Fibroblast of villous mesenchyme (primary cell): ENCODE measurements around the gene NEMP1. TPM values are rescaled to one million over a fixed set of nuclear protein-coding genes. Genes with fewer than 3 reads are reported as not detected.
A peak's percentile ranks its signal among the peaks of the same experiment; 100 is the strongest.

ENCODE experiments used
- DNase-seq: peaks from one replicate; pipeline ENCODE4 v3.0.0-alpha.2; 2010; ENCODE audit warnings: low read depth
- H3K4me3 ChIP-seq: 2 replicates; pipeline ENCODE4 v1.5.1; 2011; ENCODE audit warnings: low read depth, mild to moderate bottlenecking, low read length
- CTCF ChIP-seq: IDR thresholded peaks from 2 replicates; pipeline ENCODE4 v1.5.1; 2012; ENCODE audit warnings: low read depth, mild to moderate bottlenecking, low read length; ENCODE audit not compliant: insufficient read depth
- total RNA-seq: library from RNA; depleted of rRNA; stranded (reverse); fragments of >200 nt; gene quantifications from 2 replicates; pipeline ENCODE4 v1.2.3, GENCODE V29; 2012

The NEMP1 gene
- total RNA-seq: 10.0 and 19.0 TPM in 2 replicates

GRCh38 chr12:57078519-57079404 lies at the start of gene NEMP1:
Gene NEMP1 (minus strand): TSS chr12:57078791. CDS start chr12:57078745, 46 bp downstream.
- peak; percentile 100 for DNase-seq
- peak within 1 kb of the TSS; percentile 87 for H3K4me3 ChIP-seq
- TF ChIP-seq CTCF: no peak

GRCh38 chr12:57127726-57128518 lies 49.3 kb upstream of the NEMP1 start, which contains the start of gene LRP1:
Gene LRP1 (plus strand): TSS chr12:57128483. CDS start chr12:57128965, 482 bp downstream.
- DNase-seq: peak; percentile 87
- H3K4me3 ChIP-seq: peak within 1 kb of the TSS; percentile 93
- no peak for TF ChIP-seq CTCF

GRCh38 chr12:57127101-57127725 lies 48.6 kb upstream of the NEMP1 start:
- peak overlapping the region; percentile 93 for H3K4me3 ChIP-seq
- DNase-seq: no peak
- peak; percentile 34 for TF ChIP-seq CTCF

GRCh38 chr12:57126561-57126960 lies 48.0 kb upstream of the NEMP1 start:
- H3K4me3 ChIP-seq: no peak overlapping the region
- TF ChIP-seq CTCF: no peak

GRCh38 chr12:57126061-57126460 lies 47.5 kb upstream of the NEMP1 start:
- no peak for DNase-seq
- no peak for TF ChIP-seq CTCF
- no peak overlapping the region for H3K4me3 ChIP-seq

More at GRCh38 chr12:57126561-57126960, 48.0 kb upstream of the NEMP1 start:
- no peak for DNase-seq

GRCh38 chr12:57124261-57124877 lies 45.8 kb upstream of the NEMP1 start:
- peak; percentile 76 for DNase-seq
- TF ChIP-seq CTCF: peak; percentile 95
- no peak overlapping the region for H3K4me3 ChIP-seq
